Activated CD8-positive, alpha-beta memory T cell treated with anti-CD3 and anti-CD28 coated beads for 48 hours (primary cell): ENCODE measurements around the gene WWOX.

Source experiments
- DNase-seq, 3 experiments: peaks; one replicate each; pipeline ENCODE4 v3.0.0-alpha.2; 2020; ENCODE audit warnings: low read depth in 2 of 3, low spot score in 2 of 3

The WWOX gene

DNA sequence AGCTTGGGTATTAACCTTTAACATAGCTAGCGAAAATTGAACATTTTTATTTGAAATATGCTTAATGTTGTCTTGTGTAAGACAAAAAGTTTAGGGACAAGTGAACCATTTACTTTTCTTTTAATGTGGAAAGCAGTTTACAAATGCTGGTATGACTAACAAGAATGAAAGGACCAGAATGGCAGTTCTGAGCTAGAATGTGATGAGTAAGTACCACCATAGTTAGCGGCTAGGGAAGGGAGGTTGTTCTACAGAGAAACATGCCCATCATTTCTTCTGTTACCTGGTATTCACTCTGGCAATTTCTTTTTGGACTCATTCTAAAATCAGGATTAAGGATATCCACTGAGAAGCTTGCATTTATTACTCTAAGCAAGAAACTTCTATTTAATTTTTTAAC lies 121.1 kb downstream of the WWOX start:
- no peak for DNase-seq

DNA sequence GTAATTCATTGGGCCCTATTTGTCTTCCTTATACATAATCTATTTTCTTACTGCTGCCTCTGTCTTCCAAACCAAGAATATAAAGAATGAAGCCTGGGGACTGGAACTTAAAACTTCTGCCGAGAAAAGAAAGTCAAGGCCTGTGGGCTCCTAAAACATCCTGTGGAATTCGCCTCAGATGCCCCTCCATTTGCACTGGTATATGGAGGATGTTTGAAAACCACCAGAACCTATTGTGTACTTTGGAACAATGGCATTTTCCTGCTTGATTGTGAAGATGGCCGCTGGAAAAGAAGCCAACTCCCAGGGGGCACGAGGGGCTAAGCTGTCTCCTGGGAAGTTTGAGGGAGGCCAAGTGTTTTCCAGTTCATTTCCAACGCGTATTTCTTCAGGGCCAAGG lies 122.4 kb downstream of the WWOX start:
- DNase-seq: no peak

DNA sequence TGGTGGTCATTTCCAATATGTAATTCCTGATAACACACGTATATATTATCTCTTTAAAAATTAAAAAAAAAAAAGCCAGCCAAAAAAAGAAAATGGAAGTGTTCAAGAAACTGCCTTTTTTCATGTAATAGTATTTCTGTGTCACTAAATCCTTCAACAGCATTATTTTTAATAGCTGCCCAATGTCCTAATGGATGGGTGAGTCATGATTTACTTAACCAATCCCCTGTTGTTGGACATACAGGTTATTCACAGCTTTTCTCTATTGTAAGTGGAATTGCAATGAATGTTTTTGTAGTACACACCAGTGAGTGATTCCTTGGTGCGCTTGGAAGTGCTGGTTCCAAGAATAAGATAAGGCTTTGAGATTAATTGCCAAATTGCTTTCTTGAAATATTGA lies 124.9 kb downstream of the WWOX start:
- no peak for DNase-seq

DNA sequence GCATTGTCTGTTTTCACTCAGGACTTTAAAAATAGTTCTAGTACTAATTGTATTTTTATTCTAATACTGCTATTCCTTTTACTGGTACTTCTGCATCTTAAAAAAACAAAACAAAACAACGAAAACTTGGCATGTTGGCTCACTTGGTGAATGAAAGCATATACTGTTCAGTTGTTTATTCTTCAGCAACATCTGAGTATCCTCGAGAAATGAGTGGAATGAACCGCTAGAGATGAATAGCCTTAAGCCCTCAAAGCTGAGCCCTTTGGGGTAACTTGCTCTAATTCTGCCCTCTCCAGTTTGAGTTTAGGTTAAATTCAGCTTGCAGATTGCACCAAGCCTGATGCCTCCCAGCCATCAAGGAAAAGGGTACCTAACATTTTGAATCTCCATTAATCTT lies 126.5 kb downstream of the WWOX start:
- DNase-seq: no peak

DNA sequence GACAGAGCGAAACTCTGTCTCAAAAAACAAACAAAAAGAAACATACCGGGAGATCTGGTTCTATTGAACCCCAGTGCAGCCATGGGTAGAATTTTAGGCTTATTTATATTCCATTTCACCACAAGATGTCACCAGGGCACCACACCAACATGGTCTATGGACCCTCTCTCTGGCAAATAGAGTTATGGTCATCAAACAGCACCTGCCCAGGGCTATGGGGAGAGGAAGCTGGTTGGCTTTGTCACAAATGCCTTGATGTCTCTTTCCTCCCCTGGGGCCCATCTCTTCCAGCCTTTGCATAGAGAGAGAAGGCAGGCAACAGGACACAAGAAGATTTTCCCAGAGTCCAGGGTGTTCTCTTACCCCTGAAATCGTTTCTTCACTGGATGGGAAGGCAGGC lies 128.4 kb downstream of the WWOX start:
- no peak for DNase-seq

DNA sequence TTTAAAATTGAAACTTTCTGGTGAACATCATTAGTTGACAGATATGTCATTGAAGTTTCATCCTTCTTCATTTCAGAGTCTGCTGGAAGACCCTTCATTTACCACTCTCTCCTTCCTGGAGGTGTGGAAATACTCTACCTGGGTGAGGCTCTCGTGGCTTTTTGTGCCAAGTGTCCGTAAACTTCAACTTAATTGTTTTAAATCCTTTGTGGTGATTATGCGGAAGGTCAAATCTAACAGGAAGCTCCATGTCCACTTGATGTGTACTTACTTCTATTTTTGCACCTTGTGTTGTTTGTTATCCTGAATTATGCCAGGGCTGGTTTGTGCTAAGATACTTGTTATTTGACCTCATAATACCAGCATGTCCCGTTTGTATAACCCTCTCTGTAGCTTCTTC lies 129.2 kb downstream of the WWOX start:
- no peak for DNase-seq

DNA sequence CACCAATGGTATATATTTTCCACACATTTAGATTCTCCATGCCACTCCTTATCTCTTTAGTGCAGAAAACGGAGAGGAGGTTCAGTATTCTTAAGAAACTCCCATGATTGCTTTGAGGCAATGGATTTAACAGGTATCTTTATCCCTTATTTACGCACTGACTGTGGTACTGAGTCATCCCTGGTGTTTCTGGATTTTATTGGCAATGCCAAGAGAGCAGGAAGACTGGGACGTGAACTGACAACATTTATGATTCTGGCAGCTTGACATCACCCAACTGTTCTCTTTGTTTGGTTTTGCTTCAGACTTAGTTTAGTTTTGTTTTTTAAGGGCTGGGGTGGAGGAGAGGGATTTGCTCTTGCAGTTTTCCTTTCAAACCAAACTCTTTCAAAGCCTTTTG lies 131.4 kb downstream of the WWOX start:
- no peak for DNase-seq

DNA sequence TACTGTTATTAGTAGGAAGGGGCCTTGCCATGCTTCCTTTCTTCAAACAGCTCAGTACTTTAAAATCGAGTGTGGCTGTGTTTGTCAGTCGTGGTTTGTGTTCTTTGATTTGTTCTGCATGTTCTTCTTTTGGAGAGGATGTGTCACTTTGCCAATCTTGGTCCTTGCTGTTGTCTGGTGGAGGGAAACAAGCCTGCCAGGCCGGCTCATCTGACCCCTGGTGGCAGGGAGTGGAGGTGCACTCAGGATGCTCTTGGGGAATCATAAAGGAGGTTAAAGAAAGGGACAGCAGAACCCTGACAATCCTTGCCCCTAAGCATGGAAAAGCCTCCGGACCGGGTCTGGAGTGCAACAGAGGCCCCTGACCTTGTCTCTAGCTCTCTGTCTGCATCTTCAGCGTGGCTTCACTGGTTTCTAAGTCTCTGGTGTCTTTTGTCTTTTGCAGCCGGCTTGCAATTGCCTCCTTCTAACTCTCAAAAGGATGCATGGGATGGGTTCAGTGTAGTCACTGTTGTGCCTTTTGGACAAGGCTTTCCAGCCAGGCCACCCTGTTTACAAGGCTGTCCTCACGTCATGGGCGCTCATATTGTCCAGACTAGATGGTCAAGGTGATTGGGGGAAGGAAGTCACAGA lies 135.8 kb downstream of the WWOX start:
- peak; percentile 13 to 41 (median 38) for DNase-seq

DNA sequence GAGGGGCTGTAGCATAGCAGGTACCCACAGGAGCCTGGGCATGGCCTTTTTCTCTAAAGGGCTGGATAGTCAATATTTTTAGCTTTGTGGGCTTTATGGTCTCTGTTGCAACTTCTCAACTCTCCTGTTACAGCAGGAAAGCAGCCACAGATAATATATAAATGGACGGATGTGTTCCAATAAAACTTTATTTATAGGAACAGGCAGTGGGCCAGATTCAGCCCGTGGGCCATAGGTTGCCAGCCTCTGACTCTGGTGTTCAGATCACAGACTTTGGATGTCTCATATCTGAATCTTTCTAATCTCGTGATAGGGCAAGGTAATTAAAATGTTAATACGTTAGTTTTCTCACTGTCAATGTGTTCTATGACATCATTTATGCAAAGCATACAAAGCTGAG lies 136.4 kb downstream of the WWOX start:
- no peak for DNase-seq

DNA sequence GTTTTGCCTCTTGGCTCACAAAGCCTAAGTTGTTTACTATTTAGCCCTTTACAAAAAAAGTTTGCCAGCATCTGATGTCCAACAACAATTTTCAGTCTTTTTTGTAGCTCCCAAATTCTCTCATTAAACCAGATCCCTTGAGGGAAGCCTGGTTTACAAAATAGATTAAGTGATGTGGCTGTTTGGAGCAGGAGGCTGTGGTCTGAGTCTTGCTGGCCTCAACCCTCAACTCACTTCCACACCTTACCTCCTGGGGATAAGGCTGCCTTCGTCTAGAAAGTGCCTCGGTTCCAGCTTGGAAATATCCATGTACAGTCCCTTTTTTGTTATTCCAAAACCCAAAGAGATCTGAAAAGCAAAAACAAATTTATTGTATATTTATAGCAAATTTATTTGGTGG lies 138.4 kb downstream of the WWOX start:
- no peak for DNase-seq

DNA sequence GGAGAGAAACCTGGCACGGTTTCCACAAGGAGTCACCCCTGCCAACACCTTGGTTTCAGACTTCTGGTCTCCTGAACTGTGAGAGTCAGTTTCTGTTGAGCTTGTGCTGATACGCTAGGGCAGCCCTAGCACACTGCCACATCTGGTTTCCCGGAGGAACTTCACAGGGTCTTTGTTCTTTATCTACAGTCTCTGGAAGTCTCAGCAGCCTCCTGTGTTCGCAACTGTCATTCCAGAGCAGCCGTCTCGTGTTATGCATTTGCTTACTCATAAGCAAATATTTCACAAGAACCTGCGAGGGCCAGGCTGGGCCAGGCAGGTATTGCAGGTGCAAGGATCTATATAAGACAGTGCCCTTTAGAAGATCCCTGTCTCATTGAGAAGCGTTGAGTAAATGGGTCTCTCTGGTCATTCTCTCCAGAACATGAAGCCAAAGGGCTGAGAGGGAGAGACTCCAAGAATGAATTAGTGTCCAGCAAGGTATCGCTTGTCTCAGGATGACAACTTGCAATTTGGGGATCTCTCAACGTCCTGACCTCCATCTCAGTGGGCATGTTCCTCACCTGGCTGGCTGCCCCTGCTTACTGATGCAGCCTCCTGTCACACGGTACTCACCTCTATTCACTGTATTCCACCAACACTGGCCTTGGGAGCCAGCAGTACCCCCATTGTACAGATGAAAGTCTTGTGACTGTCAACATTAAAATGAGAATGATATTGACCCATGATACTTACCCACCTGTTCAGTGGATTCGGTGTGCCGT lies 141.2 kb downstream of the WWOX start:
- no peak for DNase-seq

DNA sequence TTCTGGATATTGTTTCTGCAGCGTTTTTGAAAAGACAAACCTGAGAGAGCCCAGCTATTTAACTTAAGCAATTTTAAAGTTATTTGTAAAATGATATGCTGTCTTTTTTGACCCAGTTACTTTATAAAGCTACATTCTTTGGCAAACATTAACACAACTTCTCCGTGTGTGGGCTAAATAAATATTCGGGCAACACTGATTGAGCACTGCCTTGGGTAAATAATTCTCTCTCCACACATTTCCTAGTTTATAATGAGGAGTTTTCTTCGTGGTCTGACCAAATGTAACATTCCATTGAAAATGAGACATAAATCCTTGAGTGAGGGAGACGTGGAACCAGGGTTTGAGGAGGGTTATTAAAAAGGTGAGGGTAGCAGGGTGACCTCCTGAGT lies 142.8 kb downstream of the WWOX start:
- no peak for DNase-seq

DNA sequence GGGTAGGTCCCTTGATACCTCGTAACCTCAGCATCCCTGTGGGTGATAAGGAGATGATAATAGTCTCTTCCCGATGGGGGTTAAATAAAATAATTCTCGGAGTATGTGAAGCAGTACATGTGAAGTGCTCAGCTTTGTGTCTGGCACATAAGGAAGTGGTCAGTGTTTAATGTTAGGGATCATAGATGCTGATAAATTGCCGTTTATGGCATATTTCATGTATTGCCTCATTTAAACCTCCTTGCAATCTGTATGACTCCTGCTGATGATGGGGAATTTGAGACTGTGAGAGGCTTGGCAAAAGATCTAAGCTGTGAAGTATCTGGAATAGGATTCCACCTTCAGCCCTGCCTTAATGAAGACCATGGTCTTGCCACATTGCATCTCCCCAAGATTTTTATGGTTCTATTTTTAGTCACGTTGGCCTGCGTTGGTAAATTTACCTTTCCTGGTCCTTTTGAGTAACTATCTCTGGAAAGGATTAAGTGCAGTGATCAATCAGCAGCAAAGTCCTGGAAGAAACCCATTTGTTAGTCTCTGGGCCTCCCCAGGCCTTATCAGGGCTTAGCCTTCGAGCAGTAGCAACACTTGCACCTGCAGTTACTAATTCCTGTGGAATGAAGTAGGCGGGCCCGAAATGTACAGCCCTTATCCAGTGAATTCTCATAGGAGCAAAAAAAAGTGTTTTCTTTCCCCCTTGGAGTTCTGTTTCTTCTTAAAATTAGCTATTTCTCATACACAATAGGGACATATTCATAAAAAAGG lies 144.9 kb downstream of the WWOX start:
- no peak for DNase-seq

DNA sequence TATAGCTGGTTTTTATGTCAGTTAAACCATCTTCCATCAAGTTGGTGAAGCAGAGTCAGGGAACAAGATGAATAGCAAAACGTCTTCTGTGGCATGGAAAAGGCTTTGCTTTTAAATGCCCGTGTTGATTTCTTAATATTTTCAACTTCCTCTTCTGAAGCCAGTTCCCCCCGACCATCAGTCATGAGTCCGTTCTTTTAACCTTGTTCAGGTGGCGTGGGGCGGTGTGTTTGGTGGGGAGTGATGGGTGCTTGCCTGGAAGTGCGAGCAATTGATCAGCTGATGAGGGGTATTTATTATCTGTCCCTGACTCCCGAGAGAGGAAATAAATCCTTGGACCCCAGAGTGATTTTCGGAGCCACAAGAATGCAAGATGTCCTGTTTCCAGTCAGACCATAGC lies 147.1 kb downstream of the WWOX start:
- DNase-seq: no peak

DNA sequence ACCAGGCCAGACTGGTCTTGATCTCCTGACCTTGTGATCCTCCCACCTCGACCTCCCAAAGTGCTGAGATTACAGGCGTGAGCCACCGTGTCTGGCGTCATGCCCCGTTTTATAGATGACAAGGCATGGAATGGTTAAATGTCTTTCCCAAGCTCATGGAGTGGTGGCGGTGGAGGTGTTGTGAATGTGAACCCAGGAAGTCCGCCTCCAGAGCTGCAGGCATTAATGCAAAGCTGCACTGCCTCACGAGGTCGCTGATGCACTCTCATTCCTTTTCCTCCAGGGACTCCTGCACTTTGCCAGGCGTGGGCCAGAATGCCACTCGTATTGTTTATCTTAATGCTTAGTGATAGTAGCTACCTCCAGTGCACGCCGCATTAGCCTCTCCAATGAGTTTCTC lies 149.6 kb downstream of the WWOX start:
- DNase-seq: no peak

DNA sequence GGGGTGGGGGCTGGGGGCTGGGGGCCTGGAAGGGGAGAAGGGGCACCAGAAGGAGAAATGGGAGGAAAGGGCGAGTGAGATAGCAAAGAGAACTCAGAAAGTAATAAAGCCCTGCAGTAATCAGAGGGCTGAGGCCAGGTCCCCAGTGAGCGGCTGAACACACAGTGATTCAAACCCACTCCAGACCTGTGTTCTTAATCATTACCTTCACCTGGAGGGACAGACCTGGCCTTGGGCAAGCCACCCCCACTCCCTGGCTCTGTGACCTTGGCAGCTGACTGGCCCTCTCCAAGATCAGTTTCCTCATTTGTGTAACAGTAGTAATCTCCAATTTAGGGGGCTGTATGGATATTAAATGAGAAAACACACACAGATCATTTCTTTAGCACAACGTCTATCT lies 150.4 kb downstream of the WWOX start:
- no peak for DNase-seq

DNA sequence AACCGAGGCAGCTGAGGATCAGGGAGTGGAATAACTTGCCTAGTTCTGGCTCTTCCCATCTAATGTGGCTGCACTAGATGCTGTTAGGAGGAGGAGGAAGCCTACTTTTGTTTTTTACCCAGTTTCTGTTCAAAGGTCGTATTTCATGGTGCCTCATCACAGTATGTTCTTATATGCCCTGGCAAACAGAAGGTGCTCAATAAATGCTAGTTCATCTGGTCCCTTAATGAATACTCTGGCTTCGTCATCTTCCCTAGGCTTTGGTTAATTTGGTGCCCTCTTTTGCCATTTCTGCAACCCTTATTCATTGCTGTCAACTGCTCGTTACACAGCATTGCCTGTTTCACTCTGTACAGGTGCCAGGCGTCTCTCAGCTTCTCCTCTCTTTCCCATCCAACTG lies 151.7 kb downstream of the WWOX start:
- no peak for DNase-seq

DNA sequence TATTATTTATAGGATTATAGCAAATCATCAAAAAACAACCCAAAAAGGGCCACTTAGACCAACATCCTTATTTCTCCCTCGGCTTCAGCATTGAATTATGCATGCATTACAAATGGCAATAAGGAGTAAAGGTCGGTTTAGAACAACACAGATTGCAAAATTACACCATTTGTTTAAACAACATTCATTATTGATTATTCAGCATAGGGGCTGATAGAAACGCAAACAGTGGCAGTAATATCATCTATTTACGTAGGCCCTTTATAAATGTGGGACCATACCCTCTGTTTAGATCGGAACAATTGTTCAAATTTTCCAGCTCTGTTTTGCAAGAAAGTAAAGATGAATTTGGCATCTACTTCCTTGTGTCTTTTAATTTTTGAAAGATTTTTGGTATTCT lies 153.3 kb downstream of the WWOX start:
- no peak for DNase-seq

DNA sequence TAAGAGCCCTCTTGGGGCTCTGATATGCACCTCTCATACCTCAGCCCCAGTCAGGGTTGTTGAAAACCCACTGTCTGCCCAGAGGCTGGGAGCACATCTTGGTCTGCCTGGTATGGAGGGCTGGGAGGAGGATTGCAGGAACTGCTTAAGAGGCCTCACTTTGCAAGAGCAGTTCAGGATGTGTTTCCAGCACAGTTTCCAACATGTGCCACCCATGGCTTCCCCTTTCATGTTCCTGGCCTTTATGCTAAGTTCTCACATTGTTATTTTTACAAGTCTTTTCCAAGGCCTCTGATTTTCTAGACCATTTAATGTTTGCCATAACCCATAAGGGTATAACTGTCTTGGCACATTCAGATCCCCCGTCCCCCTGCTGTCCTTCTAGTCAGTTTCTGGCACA lies 155.4 kb downstream of the WWOX start:
- DNase-seq: no peak

DNA sequence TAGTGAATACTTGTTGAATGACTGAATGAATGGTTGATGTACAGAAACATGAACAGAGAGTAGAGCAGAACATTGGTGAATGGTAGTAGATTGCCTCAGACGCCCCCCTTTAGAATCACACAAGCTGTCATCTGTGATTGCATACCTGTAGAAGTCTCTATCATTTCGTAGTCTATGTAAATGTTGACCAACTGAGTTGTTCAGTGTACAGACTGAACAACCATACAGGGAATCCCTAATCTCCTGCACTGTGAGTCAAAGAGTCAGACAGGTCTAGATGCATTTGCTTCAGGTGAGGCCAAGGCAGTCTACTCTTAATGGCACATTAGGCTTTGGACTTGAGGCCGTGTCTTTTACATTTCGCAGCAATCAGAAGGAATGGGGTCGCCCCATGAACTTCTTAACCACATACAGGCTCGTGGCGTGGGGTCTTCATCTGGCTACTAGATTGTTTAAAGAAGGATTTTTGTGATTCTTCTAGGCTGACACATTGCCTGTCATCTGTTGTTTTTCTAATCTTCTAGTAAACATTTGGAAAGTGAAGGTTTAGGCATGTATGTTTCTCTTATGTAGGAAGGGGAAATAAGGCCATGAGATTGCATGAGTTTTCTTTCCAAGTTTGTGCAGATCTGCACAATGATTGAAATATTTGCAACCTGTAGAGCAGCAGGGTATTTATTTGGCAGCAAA lies 157.4 kb downstream of the WWOX start:
- DNase-seq: no peak

DNA sequence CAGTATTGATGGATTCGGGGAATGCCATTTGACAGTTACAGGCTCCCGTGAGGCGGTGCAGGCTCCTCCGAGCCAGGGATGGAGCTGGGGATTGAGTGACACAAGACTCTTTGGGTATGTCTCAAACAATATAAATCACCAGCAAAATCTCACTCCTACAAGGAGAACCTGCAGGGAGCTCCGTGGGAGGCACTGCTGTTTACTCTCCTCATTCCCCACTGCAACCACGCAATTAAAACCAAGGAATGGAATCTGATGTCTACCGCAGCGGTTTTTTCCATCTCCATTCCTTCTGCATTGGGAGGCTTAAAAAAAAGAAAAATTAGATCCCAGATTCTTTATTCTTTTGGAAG lies 157.9 kb downstream of the WWOX start:
- no peak for DNase-seq
